Measurements from ENCODE around the gene CLEC2B. TPM values are rescaled to one million over a fixed set of nuclear protein-coding genes. Genes with fewer than 3 reads are reported as not detected.

The CLEC2B gene
- polyA plus RNA-seq, 1 of the 3 experiments (the other 2 are of a cell fraction) = not detected

DNA sequence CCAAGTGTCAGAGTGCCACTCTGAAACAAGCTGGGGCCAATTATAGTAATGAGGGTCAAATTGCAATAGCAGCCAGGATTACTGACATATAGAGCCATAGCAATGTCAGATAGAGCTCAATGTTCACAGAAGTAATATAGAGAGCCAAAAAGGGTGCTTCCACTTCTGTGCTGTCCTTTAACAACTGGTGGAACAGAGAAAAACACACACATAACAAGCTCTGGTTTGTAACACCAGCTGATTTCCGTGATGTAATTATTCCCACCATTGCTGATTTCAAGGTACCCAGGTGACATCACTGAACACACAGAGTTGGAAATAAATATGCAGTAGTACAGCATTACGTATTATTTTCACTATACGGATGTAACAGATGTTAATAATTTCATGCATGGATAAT lies 3.0 kb upstream of the CLEC2B start:
- Histone ChIP-seq H3K9me3 (no peaks in the 10 kb centered on the region), H3K79me2 (ENCODE audit: insufficient read depth) (no peaks in the 10 kb centered on the region), H3K4me2 (no peak overlapping the region), H3K9me2 (no peaks in the 10 kb centered on the region), H3K36me3 (replicated peaks in 1 of 2; ENCODE audit: control insufficient read depth in 1 of 2, insufficient read depth in 2 of 2, low read length in 1 of 2) (no peaks in the 10 kb centered on the region), H3K27me3 (ENCODE audit: insufficient read depth) (no peaks in the 10 kb centered on the region; the same call in 1 of the 2 replicates), H3K4me3 (ENCODE audit: low read depth in 2 of 2, low read length in 1 of 2) (no peak overlapping the region), H4K20me1 (ENCODE audit: insufficient read depth) (no peaks in the 10 kb centered on the region), H2AFZ (ENCODE audit: low read depth) (no peak overlapping the region), H3K9ac (no peak overlapping the region), H3K27ac (ENCODE audit: low read depth in 2 of 2, low read length in 1 of 2) (no peak overlapping the region), H3K4me1 (ENCODE audit: control insufficient read depth in 1 of 2, insufficient read depth in 2 of 2, low read depth in 1 of 2, low read length in 1 of 2) (no peaks in the 10 kb centered on the region), H3F3A (replicated peaks; ENCODE audit: insufficient read depth) (no peaks in the 10 kb centered on the region)
- TF ChIP-seq TAF1 (IDR thresholded peaks at IDR 0.05; ENCODE audit: borderline replicate concordance, low read depth, low read length) = no peak
- TF ChIP-seq, protein P1, sequence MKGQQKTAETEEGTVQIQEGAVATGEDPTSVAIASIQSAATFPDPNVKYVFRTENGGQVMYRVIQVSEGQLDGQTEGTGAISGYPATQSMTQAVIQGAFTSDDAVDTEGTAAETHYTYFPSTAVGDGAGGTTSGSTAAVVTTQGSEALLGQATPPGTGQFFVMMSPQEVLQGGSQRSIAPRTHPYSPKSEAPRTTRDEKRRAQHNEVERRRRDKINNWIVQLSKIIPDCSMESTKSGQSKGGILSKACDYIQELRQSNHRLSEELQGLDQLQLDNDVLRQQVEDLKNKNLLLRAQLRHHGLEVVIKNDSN (IDR thresholded peaks at IDR 0.05; ENCODE audit: borderline replicate concordance, low read depth) = no peak
- TF ChIP-seq RFX5 (IDR thresholded peaks at IDR 0.05; ENCODE audit: low read length) = no peak
- TF ChIP-seq EZH2phosphoT487 (IDR thresholded peaks at IDR 0.05; ENCODE audit: borderline replicate concordance, low read depth) = no peak
- TF ChIP-seq FOXJ3 (CRISPR knock-in tag; IDR thresholded peaks at IDR 0.05) = no peak
- TF ChIP-seq NFIC (IDR thresholded peaks at IDR 0.05; ENCODE audit: borderline replicate concordance) = no peak
- TF ChIP-seq POLR2AphosphoS5 (IDR thresholded peaks at IDR 0.05; ENCODE audit: low read depth, low read length) = no peak
- TF ChIP-seq EP300 (IDR thresholded peaks at IDR 0.05; ENCODE audit: borderline replicate concordance in 1 of 2, low read depth in 1 of 2, low read length in 1 of 2) = no peak
- DNase-seq = no peak
- POLR2A ChIA-PET = no interaction called here
- WGBS (ENCODE audit: low lambda C conversion rate) = 22% methylated on average over 3 of the region's 3 CpGs
- CTCF ChIA-PET = interaction anchor here (0.9 to 1.3 kb wide), 2 partner anchors 122 to 1215 kb away, joined by 3 read pairs; no protein-coding TSS in a partner anchor

DNA sequence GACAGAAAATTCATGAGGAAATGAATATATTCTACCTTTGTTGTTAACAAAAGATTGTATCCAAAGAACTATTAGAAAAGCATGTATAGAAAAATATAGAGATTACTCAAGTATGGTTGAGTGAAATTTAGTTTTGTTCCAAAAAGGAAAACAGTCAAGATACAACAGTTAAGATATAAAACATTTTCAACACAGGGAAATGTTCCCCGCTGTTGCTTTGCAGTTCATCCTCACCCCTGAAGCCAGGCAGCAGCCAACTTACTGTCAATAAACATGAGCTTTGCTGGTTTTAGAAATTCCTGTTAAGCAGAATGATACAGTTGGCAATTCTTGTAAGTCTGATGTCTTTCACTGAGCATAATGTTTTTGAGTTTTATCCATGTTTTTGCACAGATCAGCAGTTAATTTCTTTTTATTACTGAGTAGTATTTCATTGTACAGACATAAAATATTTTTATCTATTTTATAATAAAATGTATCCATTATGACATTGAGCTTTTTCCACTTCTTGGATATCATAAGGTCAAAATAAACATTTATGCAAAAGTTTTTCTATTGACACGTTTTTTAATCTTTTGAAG lies 1.2 kb upstream of the CLEC2B start:
- Histone ChIP-seq H3K9ac (no peak overlapping the region), H3F3A (replicated peaks; ENCODE audit: insufficient read depth) (no peaks in the 10 kb centered on the region), H2AFZ (ENCODE audit: low read depth) (no peak overlapping the region), H4K20me1 (ENCODE audit: insufficient read depth) (no peaks in the 10 kb centered on the region), H3K9me3 (no peaks in the 10 kb centered on the region), H3K27ac (ENCODE audit: low read depth in 2 of 2, low read length in 1 of 2) (no peak overlapping the region), H3K4me1 (ENCODE audit: control insufficient read depth in 1 of 2, insufficient read depth in 2 of 2, low read depth in 1 of 2, low read length in 1 of 2) (no peaks in the 10 kb centered on the region), H3K79me2 (ENCODE audit: insufficient read depth) (no peaks in the 10 kb centered on the region), H3K9me2 (no peaks in the 10 kb centered on the region), H3K4me3 (ENCODE audit: low read depth in 2 of 2, low read length in 1 of 2) (peak overlapping the region in 1 of 2 experiments; percentile 37; a peak in 1 of 4 replicates), H3K4me2 (peak overlapping the region; percentile 64; the same call in 1 of the 2 replicates), H3K36me3 (replicated peaks in 1 of 2; ENCODE audit: control insufficient read depth in 1 of 2, insufficient read depth in 2 of 2, low read length in 1 of 2) (no peaks in the 10 kb centered on the region), H3K27me3 (ENCODE audit: insufficient read depth) (no peaks in the 10 kb centered on the region; the same call in 1 of the 2 replicates)
- ChIA-PET POLR2A (no interaction called here), CTCF (no interaction called here)
- 13% methylated on average over 2 of the region's 2 CpGs for WGBS (ENCODE audit: low lambda C conversion rate)
- no peak for TF ChIP-seq MEF2A (IDR thresholded peaks at IDR 0.05; ENCODE audit: borderline replicate concordance, low read depth)
- TF ChIP-seq JUND (IDR thresholded peaks at IDR 0.05) = no peak
- TF ChIP-seq, protein P2, sequence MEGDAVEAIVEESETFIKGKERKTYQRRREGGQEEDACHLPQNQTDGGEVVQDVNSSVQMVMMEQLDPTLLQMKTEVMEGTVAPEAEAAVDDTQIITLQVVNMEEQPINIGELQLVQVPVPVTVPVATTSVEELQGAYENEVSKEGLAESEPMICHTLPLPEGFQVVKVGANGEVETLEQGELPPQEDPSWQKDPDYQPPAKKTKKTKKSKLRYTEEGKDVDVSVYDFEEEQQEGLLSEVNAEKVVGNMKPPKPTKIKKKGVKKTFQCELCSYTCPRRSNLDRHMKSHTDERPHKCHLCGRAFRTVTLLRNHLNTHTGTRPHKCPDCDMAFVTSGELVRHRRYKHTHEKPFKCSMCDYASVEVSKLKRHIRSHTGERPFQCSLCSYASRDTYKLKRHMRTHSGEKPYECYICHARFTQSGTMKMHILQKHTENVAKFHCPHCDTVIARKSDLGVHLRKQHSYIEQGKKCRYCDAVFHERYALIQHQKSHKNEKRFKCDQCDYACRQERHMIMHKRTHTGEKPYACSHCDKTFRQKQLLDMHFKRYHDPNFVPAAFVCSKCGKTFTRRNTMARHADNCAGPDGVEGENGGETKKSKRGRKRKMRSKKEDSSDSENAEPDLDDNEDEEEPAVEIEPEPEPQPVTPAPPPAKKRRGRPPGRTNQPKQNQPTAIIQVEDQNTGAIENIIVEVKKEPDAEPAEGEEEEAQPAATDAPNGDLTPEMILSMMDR (IDR thresholded peaks at IDR 0.05) = no peak
- no peak for TF ChIP-seq NFIC (IDR thresholded peaks at IDR 0.05; ENCODE audit: borderline replicate concordance)
- no peak for TF ChIP-seq EP300 (IDR thresholded peaks at IDR 0.05; ENCODE audit: borderline replicate concordance in 1 of 2, low read depth in 1 of 2, low read length in 1 of 2)
- no peak for TF ChIP-seq SIN3A (IDR thresholded peaks at IDR 0.05; ENCODE audit: borderline replicate concordance, low read depth, low read length)
- TF ChIP-seq NRF1 (IDR thresholded peaks at IDR 0.05; ENCODE audit: low read depth, low read length) = no peak
- no peak for TF ChIP-seq RCOR1 (IDR thresholded peaks at IDR 0.05; ENCODE audit: low read length)
- TF ChIP-seq EZH2phosphoT487 (IDR thresholded peaks at IDR 0.05; ENCODE audit: borderline replicate concordance, low read depth) = no peak
- TF ChIP-seq RFX5 (IDR thresholded peaks at IDR 0.05; ENCODE audit: low read length) = no peak
- TF ChIP-seq YY1 (IDR thresholded peaks at IDR 0.05; ENCODE audit: low read depth) = no peak
- TF ChIP-seq SMC3 (IDR thresholded peaks at IDR 0.05; ENCODE audit: low read depth, low read length) = no peak
- TF ChIP-seq TCF12 (IDR thresholded peaks at IDR 0.05) = no peak
- TF ChIP-seq CHD2 (IDR thresholded peaks at IDR 0.05; ENCODE audit: low read length, partially characterized antibody) = no peak
- TF ChIP-seq, protein P3, sequence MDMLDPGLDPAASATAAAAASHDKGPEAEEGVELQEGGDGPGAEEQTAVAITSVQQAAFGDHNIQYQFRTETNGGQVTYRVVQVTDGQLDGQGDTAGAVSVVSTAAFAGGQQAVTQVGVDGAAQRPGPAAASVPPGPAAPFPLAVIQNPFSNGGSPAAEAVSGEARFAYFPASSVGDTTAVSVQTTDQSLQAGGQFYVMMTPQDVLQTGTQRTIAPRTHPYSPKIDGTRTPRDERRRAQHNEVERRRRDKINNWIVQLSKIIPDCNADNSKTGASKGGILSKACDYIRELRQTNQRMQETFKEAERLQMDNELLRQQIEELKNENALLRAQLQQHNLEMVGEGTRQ (IDR thresholded peaks at IDR 0.05; ENCODE audit: borderline replicate concordance, low read depth, low read length) = no peak
- TF ChIP-seq TEAD4 (IDR thresholded peaks at IDR 0.05; ENCODE audit: borderline replicate concordance, insufficient read depth) = no peak
- TF ChIP-seq, protein P4, sequence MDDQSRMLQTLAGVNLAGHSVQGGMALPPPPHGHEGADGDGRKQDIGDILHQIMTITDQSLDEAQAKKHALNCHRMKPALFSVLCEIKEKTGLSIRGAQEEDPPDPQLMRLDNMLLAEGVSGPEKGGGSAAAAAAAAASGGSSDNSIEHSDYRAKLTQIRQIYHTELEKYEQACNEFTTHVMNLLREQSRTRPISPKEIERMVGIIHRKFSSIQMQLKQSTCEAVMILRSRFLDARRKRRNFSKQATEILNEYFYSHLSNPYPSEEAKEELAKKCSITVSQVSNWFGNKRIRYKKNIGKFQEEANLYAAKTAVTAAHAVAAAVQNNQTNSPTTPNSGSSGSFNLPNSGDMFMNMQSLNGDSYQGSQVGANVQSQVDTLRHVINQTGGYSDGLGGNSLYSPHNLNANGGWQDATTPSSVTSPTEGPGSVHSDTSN (IDR thresholded peaks at IDR 0.05) = no peak
- TF ChIP-seq TAF1 (IDR thresholded peaks at IDR 0.05; ENCODE audit: borderline replicate concordance, low read depth, low read length) = no peak
- TF ChIP-seq ELF1 (IDR thresholded peaks at IDR 0.05) = no peak
- DNase-seq = no peak

All from SK-N-SH (cell line).